ENCODE results near the gene SLC11A1.

The SLC11A1 gene

DNA sequence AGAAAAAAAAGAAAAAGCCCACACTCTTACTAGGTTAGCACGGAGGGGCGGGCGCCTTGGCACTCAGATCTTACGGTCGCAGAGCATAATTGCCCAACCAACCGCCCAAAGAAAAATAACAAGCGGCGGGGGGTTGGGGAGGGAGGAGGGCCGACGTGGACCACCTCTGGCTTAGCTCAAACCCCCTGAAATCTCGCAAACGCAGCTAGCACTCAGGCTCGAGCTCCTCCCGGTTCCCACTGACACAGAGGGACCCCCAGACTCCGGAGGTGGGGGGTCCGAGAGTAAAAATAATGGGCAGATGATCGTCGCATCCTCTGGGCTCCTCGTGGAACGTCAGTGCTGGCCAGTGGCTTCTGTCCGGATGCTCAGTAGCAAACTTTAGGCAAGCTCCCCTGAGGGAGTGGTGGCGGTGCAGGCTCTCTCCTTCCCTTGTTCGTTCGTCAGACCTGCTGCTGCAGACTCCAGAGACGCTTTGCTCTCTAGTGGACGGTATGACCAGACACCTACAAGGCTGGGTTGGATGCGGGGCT is 13.4 kb upstream of the SLC11A1 start:
- Histone ChIP-seq H3K27me3 (ENCODE audit: control insufficient read depth, insufficient read depth, low read length) (peaks cover 16% of the 10 kb centered on the region), H3K4me2 (ENCODE audit: low read length) (no peak overlapping the region), H3K4me3 (ENCODE audit: low read length) (no peak overlapping the region), H3K36me3 (ENCODE audit: insufficient read depth, low read length) (no peaks in the 10 kb centered on the region), H3K9me3 (replicated peaks; ENCODE audit: low read length) (peaks cover 4% of the 10 kb centered on the region), H3K9ac (ENCODE audit: low read depth, low read length) (no peak overlapping the region), H3K4me1 (ENCODE audit: control insufficient read depth, insufficient read depth, low read length) (no peaks in the 10 kb centered on the region)

DNA sequence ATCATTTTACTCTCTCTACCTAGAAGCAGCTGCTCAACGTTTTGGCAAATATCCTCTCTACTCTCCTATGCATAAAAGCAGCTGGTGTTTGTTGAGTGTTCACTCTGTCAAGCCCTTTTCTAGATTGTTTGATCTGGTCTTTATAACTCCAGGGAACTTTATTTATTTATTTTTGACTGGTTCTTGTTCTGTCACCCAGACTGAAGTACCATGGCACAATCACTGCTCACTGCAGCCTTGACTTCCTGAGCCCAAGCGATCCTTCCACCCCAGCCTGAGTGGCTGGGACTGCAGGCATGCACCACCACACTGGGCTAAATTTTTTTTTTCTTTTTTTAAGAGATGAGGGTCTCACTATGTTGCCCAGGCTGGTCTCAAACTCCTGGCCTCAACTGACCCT is 12.7 kb upstream of the SLC11A1 start:
- Histone ChIP-seq H3K9me3 (replicated peaks; ENCODE audit: low read length) (peaks cover 4% of the 10 kb centered on the region), H3K27me3 (ENCODE audit: control insufficient read depth, insufficient read depth, low read length) (peaks cover 14% of the 10 kb centered on the region), H3K4me1 (ENCODE audit: control insufficient read depth, insufficient read depth, low read length) (no peaks in the 10 kb centered on the region), H3K9ac (ENCODE audit: low read depth, low read length) (no peak overlapping the region), H3K4me2 (ENCODE audit: low read length) (no peak overlapping the region), H3K4me3 (ENCODE audit: low read length) (no peak overlapping the region), H3K36me3 (ENCODE audit: insufficient read depth, low read length) (no peaks in the 10 kb centered on the region)

DNA sequence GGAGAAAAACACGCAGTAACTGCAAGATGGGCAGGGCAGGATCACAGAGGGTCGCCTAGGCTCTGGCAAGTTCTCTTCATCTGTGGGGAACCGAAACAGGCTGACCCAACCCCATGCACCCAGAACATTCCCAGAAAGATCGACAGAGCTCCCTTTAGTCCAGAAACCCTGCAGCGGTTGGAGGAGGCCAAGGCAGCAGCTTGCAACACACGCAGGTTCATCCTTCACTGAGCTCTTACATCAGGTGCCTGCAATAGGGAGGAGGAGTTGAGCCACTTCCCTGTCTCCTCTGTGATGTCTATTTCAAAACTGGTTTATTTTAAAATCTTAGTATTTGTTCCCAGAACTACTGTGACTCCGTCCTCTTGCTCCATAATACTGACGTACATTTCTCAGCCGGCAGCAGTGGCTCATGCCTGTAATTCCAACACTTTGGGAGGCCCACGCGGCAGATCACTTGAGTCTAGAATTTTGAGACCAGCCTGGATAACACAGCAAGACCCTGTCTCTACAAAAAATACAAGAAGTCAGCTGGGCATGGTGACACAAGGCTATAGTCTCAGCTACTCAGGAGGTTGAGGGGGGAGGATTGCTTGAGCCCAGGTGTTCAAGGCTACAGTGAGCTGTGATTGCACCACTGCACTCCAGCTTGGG is 11.5 kb upstream of the SLC11A1 start:
- no peak overlapping the region for H3K4me2 ChIP-seq (ENCODE audit: low read length)
- no peak overlapping the region for H3K4me3 ChIP-seq (ENCODE audit: low read length)
- H3K9me3 ChIP-seq (replicated peaks; ENCODE audit: low read length), result peaks cover 4% of the 10 kb centered on the region
- H3K36me3 ChIP-seq (ENCODE audit: insufficient read depth, low read length), result no peaks in the 10 kb centered on the region
- peaks cover 9% of the 10 kb centered on the region for H3K27me3 ChIP-seq (ENCODE audit: control insufficient read depth, insufficient read depth, low read length)
- H3K4me1 ChIP-seq (ENCODE audit: control insufficient read depth, insufficient read depth, low read length), result no peaks in the 10 kb centered on the region
- no peak overlapping the region for H3K9ac ChIP-seq (ENCODE audit: low read depth, low read length)

DNA sequence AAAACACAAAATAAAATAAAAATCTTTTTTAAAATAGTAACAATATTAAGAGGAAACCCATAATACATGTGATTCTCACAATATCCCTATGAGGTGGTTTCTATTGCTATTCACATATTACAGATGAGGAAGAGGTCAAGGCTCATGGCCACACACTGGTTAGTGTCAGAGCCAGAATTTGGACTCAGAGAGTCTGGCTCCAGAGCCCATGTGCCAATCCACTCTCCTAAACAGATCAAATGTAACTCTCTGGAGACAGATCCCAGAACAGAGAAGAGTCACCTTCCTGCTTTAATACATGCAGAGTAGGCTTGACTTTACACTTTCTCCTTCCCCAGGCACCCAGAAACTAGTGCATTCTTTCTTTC is 10.1 kb upstream of the SLC11A1 start:
- H3K4me3 ChIP-seq (ENCODE audit: low read length), result no peak overlapping the region
- no peak overlapping the region for H3K4me2 ChIP-seq (ENCODE audit: low read length)
- no peaks in the 10 kb centered on the region for H3K36me3 ChIP-seq (ENCODE audit: insufficient read depth, low read length)
- H3K27me3 ChIP-seq (ENCODE audit: control insufficient read depth, insufficient read depth, low read length), result peaks cover 9% of the 10 kb centered on the region
- H3K4me1 ChIP-seq (ENCODE audit: control insufficient read depth, insufficient read depth, low read length), result no peaks in the 10 kb centered on the region
- no peak overlapping the region for H3K9ac ChIP-seq (ENCODE audit: low read depth, low read length)
- no peaks in the 10 kb centered on the region for H3K9me3 ChIP-seq (replicated peaks; ENCODE audit: low read length)

DNA sequence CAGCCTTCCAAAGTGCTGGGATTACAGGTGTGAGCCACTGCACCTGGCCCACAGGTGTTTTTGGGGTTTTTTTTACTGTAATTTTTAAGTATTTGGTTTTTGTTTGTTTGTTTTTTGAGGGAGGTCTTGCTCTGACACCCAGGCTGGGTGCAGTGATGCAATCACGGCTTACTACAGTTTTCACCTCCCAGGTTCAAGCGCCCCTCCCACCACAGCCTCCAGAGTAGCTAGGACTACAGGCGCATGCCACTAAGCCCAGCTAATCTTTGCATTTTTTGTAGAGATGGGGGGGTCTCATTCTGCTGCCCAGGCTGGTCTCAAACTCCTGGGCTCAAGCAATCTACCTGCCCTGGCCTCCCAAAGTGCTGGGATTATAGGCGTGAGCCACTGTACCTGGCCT is 7.3 kb upstream of the SLC11A1 start:
- no peak overlapping the region for H3K4me2 ChIP-seq (ENCODE audit: low read length)
- no peaks in the 10 kb centered on the region for H3K4me1 ChIP-seq (ENCODE audit: control insufficient read depth, insufficient read depth, low read length)
- H3K9ac ChIP-seq (ENCODE audit: low read depth, low read length), result no peak overlapping the region
- no peaks in the 10 kb centered on the region for H3K9me3 ChIP-seq (replicated peaks; ENCODE audit: low read length)
- H3K27me3 ChIP-seq (ENCODE audit: control insufficient read depth, insufficient read depth, low read length), result peaks cover 22% of the 10 kb centered on the region
- no peaks in the 10 kb centered on the region for H3K36me3 ChIP-seq (ENCODE audit: insufficient read depth, low read length)
- H3K4me3 ChIP-seq (ENCODE audit: low read length), result no peak overlapping the region

DNA sequence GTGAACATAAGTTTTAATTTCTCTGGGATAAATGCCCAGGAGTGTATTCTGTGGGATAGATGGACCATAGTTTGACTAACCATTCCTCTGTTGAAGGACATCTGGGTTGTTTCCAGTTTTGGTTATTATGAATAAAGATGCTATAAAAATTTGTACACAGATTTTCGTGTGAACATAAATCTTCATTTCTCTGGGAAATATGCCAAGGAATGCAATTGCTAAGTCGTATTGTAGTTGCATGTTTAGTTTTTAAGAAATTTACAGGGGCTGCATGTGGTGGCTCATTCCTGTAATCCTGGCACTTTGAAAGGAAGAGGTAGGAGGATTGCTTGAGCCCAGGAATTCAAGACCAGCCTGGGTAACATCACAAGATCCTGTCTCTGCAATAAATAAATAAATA is 6.9 kb upstream of the SLC11A1 start:
- Histone ChIP-seq H3K27me3 (ENCODE audit: control insufficient read depth, insufficient read depth, low read length) (peaks cover 19% of the 10 kb centered on the region), H3K4me2 (ENCODE audit: low read length) (no peak overlapping the region), H3K4me1 (ENCODE audit: control insufficient read depth, insufficient read depth, low read length) (no peaks in the 10 kb centered on the region), H3K4me3 (ENCODE audit: low read length) (no peak overlapping the region), H3K9ac (ENCODE audit: low read depth, low read length) (no peak overlapping the region), H3K36me3 (ENCODE audit: insufficient read depth, low read length) (no peaks in the 10 kb centered on the region), H3K9me3 (replicated peaks; ENCODE audit: low read length) (no peaks in the 10 kb centered on the region)

DNA sequence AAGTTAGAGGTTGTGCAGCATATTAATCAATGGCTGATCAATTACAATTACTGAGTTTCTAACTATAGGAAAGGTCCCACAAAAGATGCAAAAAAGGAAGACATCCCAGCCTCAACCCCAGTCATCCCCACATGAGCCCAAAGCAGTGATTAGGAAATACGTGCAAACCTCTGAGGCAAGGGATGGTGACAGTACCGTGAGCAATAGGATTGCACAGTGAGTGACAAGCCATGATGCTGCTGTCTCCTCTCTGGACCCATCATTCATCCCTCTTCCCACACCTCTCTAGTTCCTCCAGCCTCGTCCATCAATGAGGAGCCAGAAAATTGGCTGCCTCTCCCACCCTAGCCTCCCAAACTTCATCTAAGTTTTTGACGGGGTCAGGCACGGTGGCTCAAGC is 4.0 kb upstream of the SLC11A1 start:
- no peaks in the 10 kb centered on the region for H3K4me1 ChIP-seq (ENCODE audit: control insufficient read depth, insufficient read depth, low read length)
- H3K4me2 ChIP-seq (ENCODE audit: low read length), result no peak overlapping the region
- no peak overlapping the region for H3K4me3 ChIP-seq (ENCODE audit: low read length)
- no peak overlapping the region for H3K9ac ChIP-seq (ENCODE audit: low read depth, low read length)
- H3K9me3 ChIP-seq (replicated peaks; ENCODE audit: low read length), result no peaks in the 10 kb centered on the region
- H3K36me3 ChIP-seq (ENCODE audit: insufficient read depth, low read length), result no peaks in the 10 kb centered on the region
- H3K27me3 ChIP-seq (ENCODE audit: control insufficient read depth, insufficient read depth, low read length), result peaks cover 32% of the 10 kb centered on the region

DNA sequence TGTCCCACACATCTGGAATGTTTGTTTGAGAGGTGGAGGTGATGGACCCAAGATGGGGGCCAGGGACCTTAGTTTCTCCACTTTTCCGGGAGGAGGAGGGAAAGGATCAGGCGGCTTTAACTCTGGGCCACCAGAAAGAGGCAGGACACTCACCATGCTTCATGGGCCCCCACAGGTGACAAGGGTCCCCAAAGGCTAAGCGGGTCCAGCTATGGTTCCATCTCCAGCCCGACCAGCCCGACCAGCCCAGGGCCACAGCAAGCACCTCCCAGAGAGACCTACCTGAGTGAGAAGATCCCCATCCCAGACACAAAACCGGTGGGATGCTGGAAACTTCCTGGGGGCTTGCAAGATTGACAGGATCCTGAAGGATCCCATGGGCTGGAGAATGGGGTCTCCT is 712 bp downstream of the SLC11A1 start:
- no peak overlapping the region for H3K9ac ChIP-seq (ENCODE audit: low read depth, low read length)
- peaks cover 7% of the 10 kb centered on the region for H3K4me1 ChIP-seq (ENCODE audit: control insufficient read depth, insufficient read depth, low read length)
- H3K27me3 ChIP-seq (ENCODE audit: control insufficient read depth, insufficient read depth, low read length), result peaks cover 27% of the 10 kb centered on the region
- no peaks in the 10 kb centered on the region for H3K9me3 ChIP-seq (replicated peaks; ENCODE audit: low read length)
- H3K36me3 ChIP-seq (ENCODE audit: insufficient read depth, low read length), result no peaks in the 10 kb centered on the region
- no peak overlapping the region for H3K4me2 ChIP-seq (ENCODE audit: low read length)
- no peak overlapping the region for H3K4me3 ChIP-seq (ENCODE audit: low read length)

DNA sequence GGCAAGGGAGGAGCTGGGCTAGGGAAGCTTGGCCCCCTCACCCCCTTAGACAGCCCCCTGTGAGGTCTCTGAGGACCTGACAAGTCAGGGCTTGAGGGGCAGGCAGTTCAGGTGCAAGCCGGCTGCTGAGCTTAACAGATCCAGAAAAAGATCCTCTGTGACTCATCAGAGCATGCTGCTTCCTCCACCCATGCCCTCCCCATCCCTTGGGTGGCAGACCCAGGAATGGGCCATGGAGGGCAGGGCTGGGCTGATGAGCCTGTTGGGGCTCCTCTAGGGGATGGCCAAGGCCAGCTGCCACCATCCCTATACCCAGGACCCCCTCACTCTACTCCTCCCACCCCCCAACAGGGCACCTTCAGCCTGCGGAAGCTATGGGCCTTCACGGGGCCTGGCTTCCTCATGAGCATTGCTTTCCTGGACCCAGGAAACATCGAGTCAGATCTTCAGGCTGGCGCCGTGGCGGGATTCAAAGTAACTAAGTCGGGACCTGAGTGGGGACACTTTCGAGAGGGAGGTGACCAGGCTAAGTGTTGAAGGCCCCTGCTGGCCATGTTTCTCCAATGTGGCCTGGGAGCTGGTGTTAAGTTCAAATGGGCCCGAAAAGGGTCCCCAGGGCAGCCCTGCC is 1.9 kb downstream of the SLC11A1 start:
- H3K27me3 ChIP-seq (ENCODE audit: control insufficient read depth, insufficient read depth, low read length), result peaks cover 17% of the 10 kb centered on the region
- H3K4me1 ChIP-seq (ENCODE audit: control insufficient read depth, insufficient read depth, low read length), result peaks cover 8% of the 10 kb centered on the region
- H3K36me3 ChIP-seq (ENCODE audit: insufficient read depth, low read length), result no peaks in the 10 kb centered on the region
- H3K9me3 ChIP-seq (replicated peaks; ENCODE audit: low read length), result no peaks in the 10 kb centered on the region
- H3K9ac ChIP-seq (ENCODE audit: low read depth, low read length), result no peak overlapping the region
- no peak overlapping the region for H3K4me2 ChIP-seq (ENCODE audit: low read length)
- no peak overlapping the region for H3K4me3 ChIP-seq (ENCODE audit: low read length)

DNA sequence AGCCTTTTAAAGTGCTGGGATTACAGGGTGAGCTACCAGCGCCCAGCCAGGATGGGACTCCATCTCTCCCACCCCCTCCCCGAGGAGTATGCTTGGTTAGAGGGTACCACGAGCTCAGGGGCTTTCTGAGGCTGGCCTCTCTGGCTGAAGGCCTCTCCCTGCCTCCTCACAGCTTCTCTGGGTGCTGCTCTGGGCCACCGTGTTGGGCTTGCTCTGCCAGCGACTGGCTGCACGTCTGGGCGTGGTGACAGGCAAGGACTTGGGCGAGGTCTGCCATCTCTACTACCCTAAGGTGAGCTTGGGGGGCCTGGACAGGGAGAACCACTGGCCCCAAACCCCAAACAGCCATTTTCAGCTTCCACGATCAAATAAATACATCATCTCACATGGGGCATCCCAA is 2.9 kb downstream of the SLC11A1 start:
- no peak overlapping the region for H3K4me3 ChIP-seq (ENCODE audit: low read length)
- no peaks in the 10 kb centered on the region for H3K9me3 ChIP-seq (replicated peaks; ENCODE audit: low read length)
- peaks cover 8% of the 10 kb centered on the region for H3K4me1 ChIP-seq (ENCODE audit: control insufficient read depth, insufficient read depth, low read length)
- no peaks in the 10 kb centered on the region for H3K36me3 ChIP-seq (ENCODE audit: insufficient read depth, low read length)
- no peak overlapping the region for H3K4me2 ChIP-seq (ENCODE audit: low read length)
- no peak overlapping the region for H3K9ac ChIP-seq (ENCODE audit: low read depth, low read length)
- peaks cover 16% of the 10 kb centered on the region for H3K27me3 ChIP-seq (ENCODE audit: control insufficient read depth, insufficient read depth, low read length)

DNA sequence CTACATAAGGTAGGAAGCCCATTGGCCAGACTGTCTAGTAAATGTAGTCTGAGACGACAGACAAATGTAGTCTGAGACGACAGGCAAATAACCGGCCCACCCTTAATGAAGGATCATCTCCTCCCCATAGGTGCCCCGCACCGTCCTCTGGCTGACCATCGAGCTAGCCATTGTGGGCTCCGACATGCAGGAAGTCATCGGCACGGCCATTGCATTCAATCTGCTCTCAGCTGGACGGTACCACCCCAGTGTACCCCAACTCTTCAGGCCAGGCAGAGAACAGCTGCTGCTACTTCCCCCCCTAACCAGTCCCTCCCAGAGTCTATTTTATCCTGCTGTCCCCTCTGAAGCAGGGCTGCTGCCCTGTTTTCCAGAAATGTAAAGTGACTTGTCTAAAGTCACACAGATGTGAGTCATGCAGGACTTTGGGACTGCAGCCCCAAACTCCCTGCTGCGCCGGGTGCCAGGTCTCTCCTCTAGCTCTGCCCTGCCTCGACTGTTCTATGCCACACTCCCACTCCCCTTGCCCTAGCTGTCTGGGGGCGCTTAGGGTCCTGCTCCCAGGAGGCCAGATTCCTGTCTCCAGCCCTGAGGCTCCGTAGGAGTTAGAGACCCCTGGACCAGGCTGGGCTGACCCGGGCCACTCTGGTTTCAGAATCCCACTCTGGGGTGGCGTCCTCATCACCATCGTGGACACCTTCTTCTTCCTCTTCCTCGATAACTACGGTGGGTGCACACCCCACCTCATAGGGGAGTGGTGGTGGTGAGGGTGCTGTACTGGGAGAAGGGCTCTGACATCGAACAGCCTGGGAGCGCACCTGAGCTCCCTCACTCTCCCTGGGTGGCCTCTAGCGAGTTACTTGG is 4.7 kb downstream of the SLC11A1 start:
- no peaks in the 10 kb centered on the region for H3K9me3 ChIP-seq (replicated peaks; ENCODE audit: low read length)
- H3K4me3 ChIP-seq (ENCODE audit: low read length), result no peak overlapping the region
- no peak overlapping the region for H3K4me2 ChIP-seq (ENCODE audit: low read length)
- H3K36me3 ChIP-seq (ENCODE audit: insufficient read depth, low read length), result no peaks in the 10 kb centered on the region
- no peak overlapping the region for H3K9ac ChIP-seq (ENCODE audit: low read depth, low read length)
- H3K4me1 ChIP-seq (ENCODE audit: control insufficient read depth, insufficient read depth, low read length), result peaks cover 8% of the 10 kb centered on the region
- H3K27me3 ChIP-seq (ENCODE audit: control insufficient read depth, insufficient read depth, low read length), result peaks cover 13% of the 10 kb centered on the region
